ENCODE results near the gene PGK1.
"Not testable (repeated sequence)": the region's sequence is repeated elsewhere in the genome, so short reads cannot be mapped to it uniquely, and the experiment has no call there.

The PGK1 gene

GRCh38 chrX:78163175-78163574 is 59.1 kb downstream of the PGK1 start:
- not testable (repeated sequence) for DNase-seq (ENCODE audit: low read depth)

GRCh38 chrX:78165425-78165824 is 61.4 kb downstream of the PGK1 start:
- TF ChIP-seq, protein P1, sequence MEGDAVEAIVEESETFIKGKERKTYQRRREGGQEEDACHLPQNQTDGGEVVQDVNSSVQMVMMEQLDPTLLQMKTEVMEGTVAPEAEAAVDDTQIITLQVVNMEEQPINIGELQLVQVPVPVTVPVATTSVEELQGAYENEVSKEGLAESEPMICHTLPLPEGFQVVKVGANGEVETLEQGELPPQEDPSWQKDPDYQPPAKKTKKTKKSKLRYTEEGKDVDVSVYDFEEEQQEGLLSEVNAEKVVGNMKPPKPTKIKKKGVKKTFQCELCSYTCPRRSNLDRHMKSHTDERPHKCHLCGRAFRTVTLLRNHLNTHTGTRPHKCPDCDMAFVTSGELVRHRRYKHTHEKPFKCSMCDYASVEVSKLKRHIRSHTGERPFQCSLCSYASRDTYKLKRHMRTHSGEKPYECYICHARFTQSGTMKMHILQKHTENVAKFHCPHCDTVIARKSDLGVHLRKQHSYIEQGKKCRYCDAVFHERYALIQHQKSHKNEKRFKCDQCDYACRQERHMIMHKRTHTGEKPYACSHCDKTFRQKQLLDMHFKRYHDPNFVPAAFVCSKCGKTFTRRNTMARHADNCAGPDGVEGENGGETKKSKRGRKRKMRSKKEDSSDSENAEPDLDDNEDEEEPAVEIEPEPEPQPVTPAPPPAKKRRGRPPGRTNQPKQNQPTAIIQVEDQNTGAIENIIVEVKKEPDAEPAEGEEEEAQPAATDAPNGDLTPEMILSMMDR (IDR thresholded peaks at IDR 0.05; ENCODE audit: insufficient read depth, low read depth, low read length, missing control alignments): no peak
- no peak for DNase-seq (ENCODE audit: low read depth)
- H3K4me3 ChIP-seq (ENCODE audit: low read depth, low read length): no peak overlapping the region

More at GRCh38 chrX:78163175-78163574, 59.1 kb downstream of the PGK1 start:
- H3K4me3 ChIP-seq (ENCODE audit: low read depth, low read length): not testable (repeated sequence)

DNA sequence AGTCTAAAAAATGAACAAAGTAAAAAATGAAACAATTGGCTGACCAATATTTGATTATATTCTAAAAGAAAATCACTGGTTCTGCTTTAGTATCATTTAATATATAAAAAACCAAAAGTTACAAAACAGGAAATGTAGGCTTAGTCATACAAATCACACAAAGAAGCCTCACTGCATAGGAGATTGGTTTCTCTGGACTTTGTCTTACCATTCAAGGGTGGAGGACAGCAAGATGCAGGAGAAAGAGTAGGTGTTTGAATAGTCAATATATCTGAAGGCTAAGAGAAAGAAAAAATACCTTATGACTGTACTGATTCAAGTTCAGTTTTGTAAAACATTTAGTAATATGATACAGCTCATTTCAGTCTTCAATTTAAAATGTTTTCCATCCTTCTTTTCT is 64.0 kb downstream of the PGK1 start:
- no peak for DNase-seq (ENCODE audit: low read depth)
- H3K4me3 ChIP-seq (ENCODE audit: low read depth, low read length): no peak overlapping the region
- TF ChIP-seq, protein P1 (IDR thresholded peaks at IDR 0.05; ENCODE audit: insufficient read depth, low read depth, low read length, missing control alignments): no peak
